Heart left ventricle (tissue), 13 donors: ENCODE data around the gene VPS18.
A peak's percentile ranks its signal among the peaks of the same experiment; 100 is the strongest.

Source experiments
- POLR2A ChIP-seq, 2 donors: fragments of 450-650 bp; IDR thresholded peaks; one replicate each; pipeline ENCODE4 v1.6.1; 2017; ENCODE audit warnings: antibody characterized with exemption in 2 of 2, mild to moderate bottlenecking in 2 of 2, moderate library complexity in 2 of 2
- TF ChIP-seq, protein P1 (sequence below), 12 donors: fragments of 200-600 bp; sonication (generic) in 4 of 12; IDR thresholded peaks; one replicate each; pipeline versions ENCODE4 v1.5.0 to v1.8.0; 2018 to 2022; ENCODE audit warnings: antibody characterized with exemption in 12 of 12, mild to moderate bottlenecking in 5 of 12
- donor health status: ischemic (EF 13 %, LVEDD 7.1; RV severe dilation, severe dysfunction).
- donor health status: DM: no; HTN: yes; CAD: no.
- donor health status: DM: no; HTN: no; CAD: no.
- donor health status: ischemic (EF 25% LVEDD 6.9; RV normal size, moderate dysfunction).
- donor health status: ischemic (EF 25% LVEDD 5.7; RV mildly dilated, moderate dysfunction).
- donor health status: ischemic (EF 35%, LVEDD 5.7; RV mildly dilated, moderate dysfunction).
- donor health status: nonischemic (EF 11% LVEDD 7.7; RV severe dilation, severe dysfunction).
- donor health status: DM: yes; HTN: yes; CAD: no.
- donor health status: PGD.
- donor health status: ischemic (EF 29% LVEDD 5.4; RV normal size, mild dysfunction).
- donor health status: nonischemic (EF 23%, LVEDD 6.1; RV moderate dilation, normal function).

DNA sequence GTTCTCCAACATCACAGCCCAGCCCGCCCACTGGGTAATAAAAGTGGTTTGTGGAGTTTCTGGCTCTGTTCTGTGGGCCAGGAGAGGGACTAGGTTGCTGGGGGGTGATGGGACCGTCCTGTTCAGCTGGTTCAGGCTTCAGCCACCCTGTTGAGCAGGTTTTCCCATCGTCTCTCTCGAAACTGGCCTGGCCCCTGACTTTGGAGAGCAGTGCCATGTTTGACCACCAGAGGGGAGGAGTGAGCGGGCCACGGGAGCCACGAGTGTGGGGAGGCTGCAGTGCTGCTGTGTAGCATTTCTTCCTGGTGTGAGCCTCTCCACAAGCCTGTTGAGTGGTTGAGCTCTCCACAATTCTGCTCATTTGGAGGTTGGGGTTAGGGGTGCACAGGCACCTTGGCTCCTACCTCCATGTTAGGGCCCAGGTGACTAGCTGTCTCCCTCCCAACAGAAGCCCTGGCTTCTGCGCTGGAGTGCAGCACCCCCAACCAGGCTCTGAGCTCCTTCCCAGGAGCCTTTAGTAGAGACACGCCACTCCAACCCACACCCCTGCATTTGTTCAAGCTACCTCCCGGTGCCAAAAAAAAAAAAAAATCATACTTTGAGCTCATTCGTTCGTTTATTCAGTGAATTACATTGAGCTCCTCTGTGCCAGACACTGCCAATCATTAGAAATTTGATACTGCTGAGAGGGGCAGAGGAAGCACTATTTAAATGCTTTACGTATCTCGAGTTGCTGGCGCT lies 36.5 kb upstream of the VPS18 start:
- TF ChIP-seq, protein P1, sequence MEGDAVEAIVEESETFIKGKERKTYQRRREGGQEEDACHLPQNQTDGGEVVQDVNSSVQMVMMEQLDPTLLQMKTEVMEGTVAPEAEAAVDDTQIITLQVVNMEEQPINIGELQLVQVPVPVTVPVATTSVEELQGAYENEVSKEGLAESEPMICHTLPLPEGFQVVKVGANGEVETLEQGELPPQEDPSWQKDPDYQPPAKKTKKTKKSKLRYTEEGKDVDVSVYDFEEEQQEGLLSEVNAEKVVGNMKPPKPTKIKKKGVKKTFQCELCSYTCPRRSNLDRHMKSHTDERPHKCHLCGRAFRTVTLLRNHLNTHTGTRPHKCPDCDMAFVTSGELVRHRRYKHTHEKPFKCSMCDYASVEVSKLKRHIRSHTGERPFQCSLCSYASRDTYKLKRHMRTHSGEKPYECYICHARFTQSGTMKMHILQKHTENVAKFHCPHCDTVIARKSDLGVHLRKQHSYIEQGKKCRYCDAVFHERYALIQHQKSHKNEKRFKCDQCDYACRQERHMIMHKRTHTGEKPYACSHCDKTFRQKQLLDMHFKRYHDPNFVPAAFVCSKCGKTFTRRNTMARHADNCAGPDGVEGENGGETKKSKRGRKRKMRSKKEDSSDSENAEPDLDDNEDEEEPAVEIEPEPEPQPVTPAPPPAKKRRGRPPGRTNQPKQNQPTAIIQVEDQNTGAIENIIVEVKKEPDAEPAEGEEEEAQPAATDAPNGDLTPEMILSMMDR (IDR thresholded peaks at IDR 0.05) = peak; percentile 89 to 95 (median 92)
- no peak for TF ChIP-seq POLR2A (IDR thresholded peaks at IDR 0.05)
